ENCODE results near the gene TSHZ1.

DNA sequence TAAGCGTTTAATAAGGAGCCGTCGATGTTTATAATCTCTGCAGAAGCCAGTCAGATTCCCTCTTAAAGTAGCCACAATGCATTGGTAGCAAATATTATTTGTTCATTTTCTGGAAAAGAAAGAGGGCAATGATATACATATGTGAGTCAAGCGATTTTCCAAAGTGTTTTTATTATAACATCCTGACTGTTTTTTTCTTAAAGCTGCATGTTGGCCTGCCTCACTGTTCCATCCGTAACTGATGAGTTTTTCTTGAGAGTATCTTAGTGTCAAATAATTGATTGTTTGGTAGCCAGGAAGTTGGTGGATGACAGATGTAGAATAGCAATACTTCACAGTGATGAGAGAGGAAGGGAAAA is 3.7 kb downstream of the TSHZ1 start:
- TF ChIP-seq, protein P1, sequence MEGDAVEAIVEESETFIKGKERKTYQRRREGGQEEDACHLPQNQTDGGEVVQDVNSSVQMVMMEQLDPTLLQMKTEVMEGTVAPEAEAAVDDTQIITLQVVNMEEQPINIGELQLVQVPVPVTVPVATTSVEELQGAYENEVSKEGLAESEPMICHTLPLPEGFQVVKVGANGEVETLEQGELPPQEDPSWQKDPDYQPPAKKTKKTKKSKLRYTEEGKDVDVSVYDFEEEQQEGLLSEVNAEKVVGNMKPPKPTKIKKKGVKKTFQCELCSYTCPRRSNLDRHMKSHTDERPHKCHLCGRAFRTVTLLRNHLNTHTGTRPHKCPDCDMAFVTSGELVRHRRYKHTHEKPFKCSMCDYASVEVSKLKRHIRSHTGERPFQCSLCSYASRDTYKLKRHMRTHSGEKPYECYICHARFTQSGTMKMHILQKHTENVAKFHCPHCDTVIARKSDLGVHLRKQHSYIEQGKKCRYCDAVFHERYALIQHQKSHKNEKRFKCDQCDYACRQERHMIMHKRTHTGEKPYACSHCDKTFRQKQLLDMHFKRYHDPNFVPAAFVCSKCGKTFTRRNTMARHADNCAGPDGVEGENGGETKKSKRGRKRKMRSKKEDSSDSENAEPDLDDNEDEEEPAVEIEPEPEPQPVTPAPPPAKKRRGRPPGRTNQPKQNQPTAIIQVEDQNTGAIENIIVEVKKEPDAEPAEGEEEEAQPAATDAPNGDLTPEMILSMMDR (IDR thresholded peaks at IDR 0.05; ENCODE audit: low read length), result no peak
- no peak for TF ChIP-seq EZH2 (IDR thresholded peaks at IDR 0.05; ENCODE audit: borderline replicate concordance, low read length)
